GM18517 (cell line): Measurements from ENCODE around the gene SLC28A1.

Experiments used
- ATAC-seq: cut with Tn5 transposase; IDR thresholded peaks from one replicate; pipeline ENCODE4 v1.9.1; 2021; ENCODE audit warnings: mild to moderate bottlenecking, moderate library complexity; ENCODE audit not compliant: unreplicated experiment

The SLC28A1 gene

DNA sequence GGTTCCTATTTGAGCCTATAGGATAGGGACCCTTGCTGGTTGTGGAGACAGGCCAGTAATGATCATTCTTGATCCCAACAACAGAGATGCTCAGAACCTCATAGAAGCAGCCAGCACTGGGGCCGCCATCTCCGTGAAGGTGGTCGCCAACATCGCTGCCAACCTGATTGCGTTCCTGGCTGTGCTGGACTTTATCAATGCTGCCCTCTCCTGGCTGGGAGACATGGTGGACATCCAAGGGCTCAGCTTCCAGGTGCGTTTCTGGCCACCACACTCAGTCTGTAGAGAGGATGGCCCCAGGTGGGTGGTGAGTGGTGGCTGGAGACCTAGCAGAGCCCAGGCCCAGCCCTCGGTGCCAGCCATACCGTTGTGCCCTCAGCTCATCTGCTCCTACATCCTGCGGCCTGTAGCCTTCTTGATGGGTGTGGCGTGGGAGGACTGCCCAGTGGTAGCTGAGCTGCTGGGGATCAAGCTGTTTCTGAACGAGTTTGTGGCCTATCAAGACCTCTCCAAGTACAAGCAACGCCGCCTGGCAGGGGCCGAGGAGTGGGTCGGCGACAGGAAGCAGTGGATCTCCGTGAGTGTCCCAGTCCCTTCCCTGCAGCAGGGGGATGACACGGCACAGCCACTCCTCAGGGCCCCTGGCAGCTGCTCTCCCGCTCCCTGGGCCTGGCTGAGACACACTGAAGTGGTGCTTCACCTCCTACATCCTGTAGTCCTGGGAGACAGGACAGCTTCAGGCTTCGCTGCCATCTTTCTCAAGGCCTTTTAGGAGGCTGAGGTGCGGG, 50.7 kb downstream of the SLC28A1 start:
- ATAC-seq, result no peak

DNA sequence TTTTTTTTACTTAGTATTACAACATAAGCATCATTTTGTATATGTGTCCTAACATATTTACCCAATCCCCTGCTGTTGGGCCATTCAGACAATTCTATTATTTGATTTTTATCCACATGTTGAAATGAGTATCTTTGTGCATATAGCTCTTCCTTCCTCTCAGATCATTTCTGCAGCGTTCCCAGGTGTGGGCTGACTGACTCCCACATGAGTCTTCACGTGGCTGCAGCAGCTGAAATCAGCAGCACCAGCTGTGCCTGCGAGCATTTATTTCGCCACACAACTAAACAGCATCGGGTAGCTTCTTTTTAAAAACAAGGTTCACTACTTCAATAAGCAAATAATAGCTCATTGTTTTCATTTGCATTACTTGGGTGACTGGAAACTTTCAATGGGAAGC, 52.7 kb downstream of the SLC28A1 start:
- ATAC-seq, result no peak

DNA sequence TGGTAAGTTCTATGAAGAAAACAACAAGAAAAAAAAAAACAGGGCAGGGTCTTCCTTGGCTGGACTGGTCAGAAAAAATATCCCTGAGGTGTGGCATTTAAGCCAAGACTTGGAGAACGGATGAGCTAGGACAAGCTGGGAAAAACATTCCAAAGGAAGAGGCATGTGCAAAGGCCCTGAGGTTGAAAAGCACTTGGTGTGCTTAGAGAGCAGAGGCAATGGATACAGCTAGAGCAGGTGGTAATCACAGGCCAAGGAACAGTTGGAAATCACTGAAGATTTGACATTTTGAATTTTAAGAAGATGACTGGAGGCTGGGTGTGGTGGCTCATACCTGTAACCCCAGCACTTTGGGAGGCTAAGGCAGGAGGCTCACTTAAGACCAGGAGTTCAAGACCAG, 54.3 kb downstream of the SLC28A1 start:
- no peak for ATAC-seq

DNA sequence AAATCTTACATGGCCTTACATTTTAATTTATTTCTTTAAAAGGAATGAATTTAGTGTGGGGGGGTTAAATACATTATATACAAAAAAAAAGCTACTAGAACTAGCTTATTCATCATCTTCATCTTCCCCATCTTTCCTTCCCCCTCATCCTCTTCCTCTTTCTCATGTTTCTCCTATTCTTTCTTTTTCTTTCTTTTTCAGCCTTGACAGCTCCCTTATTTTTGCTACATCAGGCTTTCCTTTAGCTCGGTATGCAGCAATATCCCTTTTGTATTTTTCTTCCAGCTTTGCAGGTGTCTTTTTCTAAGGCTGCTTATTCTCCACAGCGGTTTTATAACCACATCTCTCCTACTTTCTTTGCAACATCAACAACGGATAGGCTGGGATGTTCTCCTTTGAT, 55.9 kb downstream of the SLC28A1 start:
- ATAC-seq, result no peak

DNA sequence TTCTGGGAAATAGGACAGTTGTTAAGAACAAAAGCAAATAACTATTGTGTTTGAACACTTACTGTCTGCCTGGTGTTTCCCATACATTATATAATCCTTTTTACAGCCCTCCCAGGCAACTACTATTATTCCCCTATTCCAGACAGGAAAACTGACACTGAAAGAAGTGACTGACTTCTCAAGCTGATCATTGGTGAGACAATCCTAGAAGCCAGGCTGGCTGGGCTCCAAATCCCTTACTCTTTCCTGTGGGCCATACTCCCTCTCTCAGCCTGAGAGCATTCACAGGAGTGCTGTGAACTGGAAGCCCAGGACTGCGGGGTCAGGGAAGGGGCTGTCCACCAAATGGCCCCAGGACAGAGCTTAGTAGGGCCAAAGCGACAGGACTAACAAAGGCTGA, 58.0 kb downstream of the SLC28A1 start:
- no peak for ATAC-seq

DNA sequence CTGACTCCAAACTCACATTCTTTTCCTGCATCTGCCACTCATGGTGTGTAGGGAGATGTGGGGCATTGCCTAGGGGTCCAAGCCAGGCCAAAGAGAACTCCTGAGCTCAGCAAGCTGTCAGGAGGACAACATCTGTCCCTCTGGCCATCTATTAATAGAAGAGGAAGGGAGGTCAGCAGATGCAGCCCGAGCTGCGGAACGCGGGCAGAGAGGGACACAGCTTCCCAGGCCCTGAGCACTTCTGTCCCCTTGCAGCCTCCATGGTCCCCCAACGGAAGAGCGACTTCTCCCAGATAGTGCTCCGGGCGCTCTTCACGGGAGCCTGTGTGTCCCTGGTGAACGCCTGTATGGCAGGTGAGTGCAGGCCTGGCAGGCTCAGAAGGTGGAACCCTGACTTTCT, 59.8 kb downstream of the SLC28A1 start:
- no peak for ATAC-seq

DNA sequence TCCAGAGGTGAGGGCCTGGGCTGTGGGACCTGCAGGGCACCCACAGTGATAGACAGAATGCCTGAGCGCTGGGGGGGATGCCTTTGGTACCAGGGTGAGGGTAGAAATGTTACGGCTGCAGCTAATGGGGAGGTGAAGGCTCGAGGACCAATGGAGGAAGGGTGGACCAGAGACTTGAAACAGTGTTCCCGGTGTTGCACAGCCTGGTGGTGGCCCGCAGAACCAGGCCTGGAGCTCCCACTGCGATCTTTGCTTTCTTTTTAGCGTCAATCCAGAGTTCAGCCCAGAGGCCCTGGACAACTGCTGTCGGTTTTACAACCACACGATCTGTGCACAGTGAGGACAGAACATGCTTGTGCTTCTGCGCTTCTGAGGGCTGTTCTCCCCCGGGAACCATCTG, 60.4 kb downstream of the SLC28A1 start:
- ATAC-seq, result no peak

DNA sequence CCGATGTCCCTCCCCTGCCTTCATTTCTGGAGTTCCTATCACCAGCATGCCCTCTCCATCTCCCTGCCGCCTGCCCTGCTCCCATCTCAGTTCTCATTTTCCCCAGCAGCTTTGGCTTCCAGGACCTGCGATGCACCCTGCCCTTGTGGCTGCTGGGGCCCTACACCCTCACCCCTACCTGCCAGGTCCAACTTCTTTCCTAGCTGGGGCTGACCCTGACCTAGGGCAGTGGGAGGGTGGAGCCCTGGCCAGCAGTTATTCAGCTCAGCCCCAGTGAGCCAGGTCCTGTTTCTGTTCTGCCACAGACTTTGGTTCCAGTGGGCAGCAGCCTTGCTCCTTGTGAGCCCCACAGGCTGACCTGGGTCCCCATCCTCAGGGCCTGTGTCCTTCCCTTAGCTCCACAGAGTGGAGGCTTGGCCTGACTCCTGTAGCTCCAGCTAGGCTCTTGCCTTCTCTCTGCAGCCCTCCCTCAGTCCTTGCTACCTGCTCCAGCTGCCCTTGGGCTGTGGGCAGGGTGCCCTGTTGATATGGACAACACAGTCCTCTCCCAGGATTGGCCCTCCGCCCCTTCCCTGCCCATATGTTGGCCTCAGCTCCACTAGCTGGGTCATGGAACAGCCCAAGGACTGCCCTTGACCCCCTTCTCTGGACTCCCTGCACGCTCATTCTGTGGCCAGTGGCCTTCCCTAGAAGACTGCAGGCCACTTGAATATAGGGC, 62.5 kb downstream of the SLC28A1 start:
- no peak for ATAC-seq

DNA sequence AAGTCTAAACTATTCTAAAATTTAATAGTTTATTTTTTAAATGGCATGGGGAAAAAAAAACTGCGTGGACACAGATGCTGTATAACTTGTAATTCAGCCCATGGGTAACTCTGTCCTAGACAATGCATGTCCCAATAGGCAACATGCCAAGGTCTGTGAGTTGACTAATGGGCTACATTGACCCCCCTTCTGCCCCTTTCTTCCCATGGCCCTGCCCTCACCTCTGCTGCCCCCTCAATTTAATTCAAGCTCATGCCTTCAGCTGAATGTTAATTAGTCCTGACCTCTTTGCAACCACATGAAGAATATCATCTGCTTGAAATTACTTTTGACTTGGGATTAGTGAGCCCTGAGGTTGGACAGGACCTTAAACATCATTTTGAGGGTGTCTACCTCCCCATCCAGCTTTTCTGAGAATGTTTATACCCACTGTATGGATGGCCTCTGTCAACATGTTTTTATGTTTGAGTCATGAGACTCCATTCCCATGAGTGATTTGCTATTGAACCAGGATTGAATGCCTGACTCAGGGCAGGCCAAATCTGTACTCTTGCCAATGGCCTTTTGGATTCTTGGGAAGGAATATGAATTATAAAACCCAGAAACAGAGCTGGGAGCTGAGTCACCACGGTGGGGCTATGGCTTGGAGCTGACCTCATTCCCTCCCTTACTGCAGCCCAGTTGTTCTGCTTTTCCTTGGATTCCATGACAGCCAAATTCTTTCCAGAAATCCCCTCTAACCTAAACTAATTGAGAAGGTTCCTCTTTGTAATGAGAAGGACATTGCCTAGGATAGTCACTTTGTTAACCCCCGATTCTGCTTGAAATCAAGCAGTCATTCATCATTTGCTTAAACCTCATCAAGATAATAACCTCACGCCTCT, 63.7 kb downstream of the SLC28A1 start:
- ATAC-seq, result no peak

DNA sequence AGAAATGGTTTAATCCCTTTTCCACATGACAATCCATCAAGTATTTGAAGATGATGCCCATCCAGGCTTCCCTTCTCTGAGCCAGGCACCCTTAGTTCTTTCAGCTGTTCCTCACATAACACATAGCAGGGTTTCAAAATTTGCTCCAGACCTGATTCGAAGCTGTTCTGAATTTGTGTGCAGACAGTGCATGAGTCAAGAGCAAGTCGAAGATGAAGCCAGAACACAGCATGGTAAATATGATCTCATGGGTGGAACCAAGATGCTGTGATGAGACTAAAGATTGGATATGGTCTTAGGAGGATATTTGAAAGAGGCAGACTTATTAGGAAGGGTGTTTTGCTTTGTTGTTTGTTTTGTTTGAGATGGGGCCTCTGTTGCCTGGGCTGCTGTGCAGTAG, 64.6 kb downstream of the SLC28A1 start:
- ATAC-seq, result no peak

DNA sequence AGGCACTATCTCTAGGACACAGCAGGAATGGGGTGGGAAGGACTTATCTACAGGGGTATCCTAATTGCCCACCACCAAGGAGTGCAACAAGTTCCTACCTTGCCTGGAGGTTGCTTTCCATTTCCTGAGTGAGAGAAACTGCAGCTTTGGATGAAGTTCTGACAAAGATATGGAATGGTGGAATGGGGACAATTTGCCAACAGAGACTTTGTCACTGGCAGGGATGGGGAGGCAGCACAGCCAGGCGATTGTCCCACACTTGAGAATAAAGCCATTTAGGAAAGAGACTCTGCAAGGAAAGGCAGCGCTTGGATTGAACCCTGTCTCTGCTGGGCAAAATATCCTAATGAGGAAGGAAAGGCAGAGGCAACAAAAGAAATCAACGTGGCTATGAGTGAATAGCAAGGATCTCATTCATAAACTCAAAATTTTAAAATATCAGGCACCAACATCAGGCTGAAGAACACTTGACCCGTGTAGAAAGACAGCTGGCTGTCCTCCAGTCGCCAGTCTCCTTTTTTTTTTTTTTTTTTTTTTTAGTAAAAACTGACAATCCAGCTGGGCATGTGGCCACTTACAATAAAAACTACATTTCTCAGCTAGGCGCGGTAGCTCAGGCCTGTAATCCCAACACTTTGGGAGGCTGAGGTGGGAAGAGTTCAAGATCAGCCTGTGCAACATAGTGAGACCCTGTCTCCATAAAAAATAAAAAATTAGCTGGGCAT, 65.5 kb downstream of the SLC28A1 start:
- ATAC-seq, result no peak

DNA sequence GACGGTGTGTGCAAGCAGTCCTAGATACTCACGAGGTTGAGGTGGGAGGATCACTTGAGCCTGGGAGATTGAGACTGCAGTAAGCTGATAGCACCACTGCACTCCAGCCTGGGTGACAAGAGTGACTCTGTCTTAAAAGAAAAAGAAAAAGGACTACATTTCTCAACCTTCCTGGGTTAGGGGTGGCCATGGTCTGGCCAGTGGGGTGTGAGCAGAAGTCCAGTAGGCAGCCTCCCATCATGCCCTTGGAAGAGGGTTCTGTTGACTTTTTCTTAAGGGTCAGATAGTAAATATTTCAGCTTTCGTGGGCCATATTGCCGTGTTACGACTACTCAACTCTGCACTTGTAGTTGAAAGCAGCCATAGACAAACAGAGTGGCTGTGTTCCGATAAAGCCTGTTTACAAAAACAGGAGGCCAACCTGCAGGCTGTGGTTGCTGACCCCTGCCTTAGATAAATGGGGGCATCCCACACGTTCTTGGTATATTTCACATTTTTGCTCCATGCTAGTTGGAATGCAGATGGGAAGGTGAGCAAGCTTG, 66.2 kb downstream of the SLC28A1 start:
- no peak for ATAC-seq

DNA sequence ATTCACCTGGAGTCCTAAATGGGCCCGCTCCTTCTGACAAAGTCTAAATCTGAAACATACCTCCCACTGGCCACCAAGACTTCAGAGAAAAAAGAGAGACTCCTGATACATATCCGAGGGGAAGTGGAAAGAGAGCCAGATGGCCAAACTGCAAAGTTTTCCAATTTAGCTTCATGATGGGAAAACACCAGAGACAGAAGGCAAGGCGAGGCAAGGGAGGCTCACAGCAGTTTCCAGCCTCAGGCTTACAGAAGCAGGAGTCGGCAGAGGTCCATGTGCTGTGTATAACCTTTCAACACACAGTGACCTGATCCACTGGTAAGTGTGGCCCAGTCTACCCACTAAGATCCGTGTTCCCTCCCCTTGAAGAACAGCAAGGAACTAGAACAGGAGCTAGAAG, 67.3 kb downstream of the SLC28A1 start:
- ATAC-seq, result no peak

DNA sequence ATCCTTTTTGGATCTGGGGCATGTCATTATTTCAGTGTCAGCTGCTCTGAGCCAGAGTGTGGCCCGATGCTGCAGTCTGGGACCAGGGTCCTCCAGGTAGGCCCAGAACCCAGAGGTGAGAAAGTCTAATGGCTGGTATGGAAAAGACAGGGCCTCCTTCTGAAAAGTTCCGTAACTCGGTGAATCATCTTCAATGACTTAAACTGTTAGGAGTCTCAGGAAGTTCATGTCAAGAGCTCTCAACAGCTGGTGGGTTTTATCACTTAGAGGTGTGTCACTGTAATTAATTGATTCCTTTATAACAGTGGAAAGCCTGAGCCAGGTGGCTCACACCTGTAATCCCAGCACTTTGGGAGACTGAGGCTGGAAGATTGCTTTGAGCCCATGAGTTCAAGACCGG, 68.7 kb downstream of the SLC28A1 start:
- no peak for ATAC-seq

DNA sequence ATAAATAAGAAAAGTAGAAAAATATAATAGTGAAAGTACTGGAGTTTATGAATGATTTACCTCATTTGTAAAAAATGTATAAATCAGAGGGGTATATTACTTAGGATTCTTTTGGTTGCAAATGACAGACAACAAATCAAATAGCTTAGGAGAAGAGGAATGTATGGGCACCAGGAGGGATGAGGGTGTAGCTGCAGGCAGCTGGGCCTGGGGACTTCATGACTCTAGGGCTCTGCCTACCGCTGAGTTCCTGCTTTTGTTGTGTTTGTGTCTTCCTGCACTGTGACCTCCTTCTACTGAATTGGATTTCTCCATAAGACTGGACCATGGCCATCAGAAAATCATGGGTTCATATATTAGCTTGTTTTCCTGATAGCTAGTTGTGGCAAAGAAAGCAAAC, 69.3 kb downstream of the SLC28A1 start:
- no peak for ATAC-seq

DNA sequence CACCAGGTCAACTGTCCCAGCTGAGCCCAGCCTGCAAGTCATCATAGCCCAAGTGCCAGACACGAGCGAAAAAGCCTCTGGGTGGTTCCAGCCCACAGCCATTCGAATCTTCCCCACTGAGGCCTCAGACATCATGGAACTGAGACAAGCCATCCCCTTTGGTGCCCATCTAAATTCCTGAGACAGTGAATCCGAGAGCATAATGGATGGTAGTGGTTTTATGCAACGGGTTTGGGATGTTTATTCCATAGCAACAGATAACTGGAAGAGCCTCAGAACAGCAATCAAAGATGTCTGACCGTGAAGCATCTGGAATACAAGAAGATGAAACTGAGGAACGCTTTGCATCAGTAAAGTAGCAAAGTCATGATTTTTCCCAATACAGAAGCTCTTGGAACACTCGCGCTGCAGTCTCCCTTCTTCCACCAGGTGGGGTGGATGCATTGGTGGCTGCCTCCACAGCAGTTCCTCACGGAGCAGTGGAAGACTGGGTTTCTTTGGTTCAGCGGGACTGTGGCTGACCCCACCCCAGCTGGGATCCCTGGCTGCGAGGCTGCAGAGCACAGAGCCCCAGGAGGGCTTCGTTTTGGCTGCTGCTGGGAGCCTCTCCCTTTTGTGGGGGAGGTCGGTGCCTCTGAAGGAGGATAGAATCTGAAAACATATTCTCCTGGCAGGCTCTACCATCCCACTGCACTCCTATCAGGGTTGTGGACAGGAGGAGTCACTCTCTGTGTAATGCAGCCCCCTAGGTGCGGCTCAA, 70.8 kb downstream of the SLC28A1 start:
- no peak for ATAC-seq

DNA sequence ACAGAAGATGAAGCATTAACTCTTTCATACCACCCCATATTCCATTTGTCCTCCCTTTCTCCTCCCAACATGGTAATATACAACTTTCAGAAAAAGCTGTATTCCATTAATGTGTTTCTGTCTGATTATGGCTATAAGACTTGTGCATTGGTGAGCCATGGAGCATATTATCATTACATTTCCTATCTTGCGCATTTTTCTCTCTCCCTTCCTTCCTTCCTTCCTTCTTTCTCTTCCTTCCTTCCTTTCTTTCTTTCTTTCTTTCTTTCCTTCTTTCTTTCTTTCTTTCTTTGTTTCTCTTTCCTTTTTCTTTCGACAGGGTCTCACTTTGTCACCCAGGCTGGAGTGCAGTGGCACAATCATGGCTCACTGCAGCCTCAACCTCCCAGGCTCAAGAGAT, 71.7 kb downstream of the SLC28A1 start:
- ATAC-seq, result no peak

DNA sequence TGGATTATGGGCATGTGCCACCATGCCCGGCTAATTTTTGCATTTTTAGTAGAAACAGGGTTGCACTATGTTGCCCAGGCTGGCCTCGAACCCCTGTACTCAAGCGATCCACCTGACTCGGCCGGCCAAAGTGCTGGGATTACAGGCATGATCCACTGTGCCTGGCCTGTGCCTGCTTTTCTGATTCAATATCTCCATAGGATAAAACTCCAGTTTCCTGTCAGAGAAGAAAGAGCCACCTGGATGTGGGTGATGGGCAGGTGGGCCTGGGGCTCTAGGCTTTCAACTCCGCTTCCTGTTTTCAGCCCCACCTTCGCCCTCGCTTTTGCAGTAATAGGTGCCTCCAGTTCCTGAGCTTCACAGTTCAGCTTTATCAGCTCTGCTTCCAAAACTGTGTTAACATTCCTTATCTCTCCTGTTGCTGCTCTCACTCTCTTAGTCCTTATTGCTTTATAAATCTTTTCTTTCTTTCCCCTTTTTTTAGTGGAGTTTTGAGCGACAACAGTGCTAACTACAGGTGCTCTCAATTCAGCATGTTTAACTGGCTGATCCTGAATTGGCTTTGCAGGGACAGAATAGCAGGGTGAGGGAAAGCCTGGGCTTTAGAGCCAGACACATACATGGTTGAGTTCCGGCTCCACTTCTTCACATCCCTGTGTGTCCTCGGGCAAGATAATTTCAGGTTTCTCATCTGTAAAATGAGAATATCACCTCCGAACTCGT, 76.1 kb downstream of the SLC28A1 start:
- no peak for ATAC-seq

DNA sequence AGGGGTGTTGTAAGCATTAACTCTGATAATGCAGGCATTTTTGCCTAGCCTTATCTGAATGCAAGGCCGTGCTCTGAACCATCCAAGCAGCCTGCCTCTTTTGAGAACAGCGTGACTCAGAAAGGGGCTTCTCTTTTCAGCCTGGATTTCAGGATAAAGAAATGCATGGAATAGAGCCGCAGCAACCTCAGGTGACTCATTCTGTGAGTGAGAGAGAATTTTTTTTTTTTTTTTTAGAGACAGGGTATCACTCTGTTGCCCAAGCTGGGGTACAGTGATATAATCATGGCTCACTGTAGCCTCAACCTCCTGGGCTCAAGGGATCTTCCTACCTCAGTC, 76.6 kb downstream of the SLC28A1 start:
- ATAC-seq, result no peak
